Osteoblast (primary cell): ENCODE results near the gene MBNL3. TPM values are rescaled to one million over a fixed set of nuclear protein-coding genes. Genes with fewer than 3 reads are reported as not detected.

ENCODE experiments used
- DNase-seq: peaks from one replicate; pipeline ENCODE4 v3.0.0; 2011; ENCODE audit warnings: low spot score, mixed read lengths; ENCODE audit not compliant: insufficient read length; ENCODE audit errors: missing footprints
- H2AFZ ChIP-seq: 2 replicates; pipeline ENCODE4 v1.6.0; 2011; ENCODE audit warnings: mild to moderate bottlenecking, low read length
- H3K27ac ChIP-seq: 2 replicates; pipeline ENCODE4 v1.5.1; 2011; ENCODE audit warnings: mild to moderate bottlenecking, low read depth, low read length, moderate library complexity
- H3K27me3 ChIP-seq: 2 replicates; pipeline ENCODE4 v1.6.0; 2012; ENCODE audit warnings: mild to moderate bottlenecking, control low read depth, inconsistent platforms, low read length, moderate library complexity; ENCODE audit not compliant: insufficient read depth
- H3K36me3 ChIP-seq: 2 replicates; pipeline ENCODE4 v1.5.1; 2011; ENCODE audit warnings: mild to moderate bottlenecking, low read length, control low read depth, moderate library complexity; ENCODE audit not compliant: insufficient read depth
- H3K4me1 ChIP-seq: 2 replicates; pipeline ENCODE4 v1.5.1; 2011; ENCODE audit warnings: mild to moderate bottlenecking, low read length, control low read depth, moderate library complexity; ENCODE audit not compliant: insufficient read depth
- H3K4me2 ChIP-seq: 2 replicates; pipeline ENCODE4 v1.6.0; 2011; ENCODE audit warnings: mild to moderate bottlenecking, low read length; ENCODE audit not compliant: insufficient read depth
- H3K4me3 ChIP-seq: fragments of 200-600 bp; sonication (generic); 3 replicates; pipeline ENCODE4 v1.5.1; 2012; ENCODE audit warnings: mild to moderate bottlenecking, low read length, inconsistent platforms; ENCODE audit not compliant: insufficient read depth
- H3K79me2 ChIP-seq: 2 replicates; pipeline ENCODE4 v1.6.0; 2012; ENCODE audit warnings: mild to moderate bottlenecking, low read length, control low read depth, inconsistent platforms; ENCODE audit not compliant: insufficient read depth
- H3K9me3 ChIP-seq: 2 replicates; pipeline ENCODE4 v1.5.1; 2011; ENCODE audit warnings: low read depth, low read length, control low read depth
- H4K20me1 ChIP-seq: 2 replicates; pipeline ENCODE4 v1.6.0; 2012; ENCODE audit warnings: mild to moderate bottlenecking, low read length, control low read depth; ENCODE audit not compliant: insufficient read depth
- CTCF ChIP-seq: IDR thresholded peaks from 2 replicates; pipeline ENCODE4 v1.5.1; 2011; ENCODE audit warnings: mild to moderate bottlenecking, low read depth, low read length, moderate library complexity; ENCODE audit errors: extremely low read depth
- total RNA-seq: library from RNA; depleted of rRNA; stranded (reverse); fragments of >200 nt; gene quantifications from 2 replicates; pipeline ENCODE4 v1.2.3, GENCODE V29; 2012

Gene MBNL3
- total RNA-seq, 1 donor = 1.8 TPM

- peaks cover 13% of the 10 kb centered on the region for H3K27me3 ChIP-seq
- no peak for TF ChIP-seq CTCF
- H3K9me3 ChIP-seq = no peaks in the 10 kb centered on the region
- DNase-seq = no peak
- H3K4me1 ChIP-seq = no peaks in the 10 kb centered on the region
- no peaks in the 10 kb centered on the region for H3K79me2 ChIP-seq
- H3K4me2 ChIP-seq = no peak overlapping the region
- H3K27ac ChIP-seq = no peak overlapping the region
- no peaks in the 10 kb centered on the region for H3K36me3 ChIP-seq
- H2AFZ ChIP-seq = no peak overlapping the region
- no peaks in the 10 kb centered on the region for H4K20me1 ChIP-seq
- no peak overlapping the region for H3K4me3 ChIP-seq
Measured at GRCh38 chrX:132486599-132487178, 2.1 kb downstream of the MBNL3 start.

GRCh38 chrX:132483951-132484350, 4.9 kb downstream of the MBNL3 start:
- TF ChIP-seq CTCF = no peak
- Histone ChIP-seq H3K9me3 (no peaks in the 10 kb centered on the region), H2AFZ (no peak overlapping the region)

GRCh38 chrX:132483488-132483887, 5.3 kb downstream of the MBNL3 start:
- Histone ChIP-seq H3K4me2 (no peak overlapping the region), H3K27me3 (no peaks in the 10 kb centered on the region), H3K4me3 (no peak overlapping the region), H3K79me2 (no peaks in the 10 kb centered on the region), H3K4me1 (no peaks in the 10 kb centered on the region), H3K36me3 (no peaks in the 10 kb centered on the region), H2AFZ (no peak overlapping the region), H3K27ac (no peak overlapping the region), H3K9me3 (no peaks in the 10 kb centered on the region), H4K20me1 (no peaks in the 10 kb centered on the region)
- no peak for DNase-seq
- no peak for TF ChIP-seq CTCF

More at GRCh38 chrX:132483951-132484350, 4.9 kb downstream of the MBNL3 start:
- H3K4me3 ChIP-seq = no peak overlapping the region
- H3K4me1 ChIP-seq = no peaks in the 10 kb centered on the region
- H3K27me3 ChIP-seq = no peaks in the 10 kb centered on the region
- no peak overlapping the region for H3K27ac ChIP-seq
- H3K4me2 ChIP-seq = no peak overlapping the region
- no peaks in the 10 kb centered on the region for H3K79me2 ChIP-seq
- no peaks in the 10 kb centered on the region for H4K20me1 ChIP-seq
- H3K36me3 ChIP-seq = no peaks in the 10 kb centered on the region
- no peak for DNase-seq

- Histone ChIP-seq H3K9me3 (no peaks in the 10 kb centered on the region), H4K20me1 (no peaks in the 10 kb centered on the region), H2AFZ (no peak overlapping the region), H3K4me3 (no peak overlapping the region), H3K79me2 (no peaks in the 10 kb centered on the region), H3K27me3 (no peaks in the 10 kb centered on the region), H3K4me2 (no peak overlapping the region), H3K27ac (no peak overlapping the region), H3K36me3 (no peaks in the 10 kb centered on the region), H3K4me1 (no peaks in the 10 kb centered on the region)
- TF ChIP-seq CTCF = no peak
- no peak for DNase-seq
Measured at GRCh38 chrX:132482632-132483031, 6.2 kb downstream of the MBNL3 start.
